Measurements from ENCODE around the gene ARHGEF19. TPM values are rescaled to one million over a fixed set of nuclear protein-coding genes. Genes with fewer than 3 reads are reported as not detected.

Gene ARHGEF19
- total RNA-seq, 1 donor from 2014 or later: 29.5 TPM

DNA sequence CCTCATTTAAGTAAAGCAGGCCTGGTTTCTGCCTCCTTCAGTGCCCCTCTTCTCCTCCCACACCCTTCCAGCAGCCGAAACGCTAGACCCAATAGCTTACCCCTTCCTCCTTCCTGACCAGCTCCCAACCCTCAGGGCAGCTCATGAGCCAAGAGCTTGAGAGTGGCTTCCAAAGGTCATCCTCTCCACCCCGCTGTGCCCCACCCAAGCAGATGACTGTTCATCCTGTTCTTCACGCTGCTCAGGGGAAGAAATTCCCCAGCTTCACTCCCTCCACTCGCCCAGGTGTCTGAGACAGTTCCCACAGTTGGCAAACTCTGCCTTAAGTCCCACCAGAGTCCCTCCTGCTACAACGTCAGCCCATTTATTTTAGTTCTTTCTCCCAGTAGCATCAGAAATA is 23.4 kb downstream of the ARHGEF19 start:
- DNase-seq (ENCODE audit: extremely low spot score, unreplicated experiment): no peak
- Mint-ChIP-seq H3K27me3 (no peaks in the 10 kb centered on the region), H3K4me3 (peak overlapping the region; percentile 35), H3K9me3 (no peaks in the 10 kb centered on the region), H3K4me1 (ENCODE audit: unreplicated experiment) (peaks cover 13% of the 10 kb centered on the region), H3K27ac (peak overlapping the region; percentile 75), H3K36me3 (no peaks in the 10 kb centered on the region)
- TF ChIP-seq, protein P1, sequence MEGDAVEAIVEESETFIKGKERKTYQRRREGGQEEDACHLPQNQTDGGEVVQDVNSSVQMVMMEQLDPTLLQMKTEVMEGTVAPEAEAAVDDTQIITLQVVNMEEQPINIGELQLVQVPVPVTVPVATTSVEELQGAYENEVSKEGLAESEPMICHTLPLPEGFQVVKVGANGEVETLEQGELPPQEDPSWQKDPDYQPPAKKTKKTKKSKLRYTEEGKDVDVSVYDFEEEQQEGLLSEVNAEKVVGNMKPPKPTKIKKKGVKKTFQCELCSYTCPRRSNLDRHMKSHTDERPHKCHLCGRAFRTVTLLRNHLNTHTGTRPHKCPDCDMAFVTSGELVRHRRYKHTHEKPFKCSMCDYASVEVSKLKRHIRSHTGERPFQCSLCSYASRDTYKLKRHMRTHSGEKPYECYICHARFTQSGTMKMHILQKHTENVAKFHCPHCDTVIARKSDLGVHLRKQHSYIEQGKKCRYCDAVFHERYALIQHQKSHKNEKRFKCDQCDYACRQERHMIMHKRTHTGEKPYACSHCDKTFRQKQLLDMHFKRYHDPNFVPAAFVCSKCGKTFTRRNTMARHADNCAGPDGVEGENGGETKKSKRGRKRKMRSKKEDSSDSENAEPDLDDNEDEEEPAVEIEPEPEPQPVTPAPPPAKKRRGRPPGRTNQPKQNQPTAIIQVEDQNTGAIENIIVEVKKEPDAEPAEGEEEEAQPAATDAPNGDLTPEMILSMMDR (conservative IDR thresholded peaks at IDR 0.05): no peak

DNA sequence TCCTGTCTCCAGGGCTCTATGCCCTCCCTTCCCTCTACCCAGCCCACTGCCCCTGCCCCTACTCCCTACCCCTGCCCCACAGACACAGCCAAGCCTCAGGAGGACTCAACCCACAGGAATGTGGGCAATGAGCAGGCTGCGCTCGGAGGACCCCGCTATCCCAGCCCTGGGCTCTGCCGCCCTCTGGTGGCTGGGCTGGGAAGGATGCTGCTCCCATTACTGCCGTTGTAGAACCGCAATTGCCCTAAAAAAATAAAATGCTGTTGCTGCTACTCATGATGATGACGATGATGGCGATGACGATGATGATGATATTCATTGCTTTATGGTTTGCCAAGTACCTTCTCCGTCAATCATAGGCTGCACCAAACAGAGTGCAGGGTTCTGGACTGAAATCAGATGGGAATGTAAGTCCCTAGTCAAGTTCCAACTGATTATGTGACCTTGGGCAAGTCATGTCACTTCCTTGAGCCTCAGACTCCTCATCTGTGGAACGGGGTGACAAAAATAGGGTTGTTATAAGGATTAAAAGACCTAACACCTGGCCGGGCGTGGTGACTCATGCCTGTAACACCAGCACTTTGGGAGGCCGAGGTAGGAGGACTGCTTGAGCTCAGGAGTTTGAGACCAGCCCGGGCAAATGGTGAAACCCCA is 24.6 kb downstream of the ARHGEF19 start:
- H3K4me3 Mint-ChIP-seq: no peak overlapping the region
- H3K36me3 Mint-ChIP-seq: no peaks in the 10 kb centered on the region
- peak overlapping the region; percentile 51 for H3K27ac Mint-ChIP-seq
- no peaks in the 10 kb centered on the region for H3K9me3 Mint-ChIP-seq
- DNase-seq (ENCODE audit: extremely low spot score, unreplicated experiment): no peak
- H3K27me3 Mint-ChIP-seq: no peaks in the 10 kb centered on the region
- TF ChIP-seq, protein P1 (conservative IDR thresholded peaks at IDR 0.05): peak; percentile 98
- H3K4me1 Mint-ChIP-seq (ENCODE audit: unreplicated experiment): peaks cover 17% of the 10 kb centered on the region

DNA sequence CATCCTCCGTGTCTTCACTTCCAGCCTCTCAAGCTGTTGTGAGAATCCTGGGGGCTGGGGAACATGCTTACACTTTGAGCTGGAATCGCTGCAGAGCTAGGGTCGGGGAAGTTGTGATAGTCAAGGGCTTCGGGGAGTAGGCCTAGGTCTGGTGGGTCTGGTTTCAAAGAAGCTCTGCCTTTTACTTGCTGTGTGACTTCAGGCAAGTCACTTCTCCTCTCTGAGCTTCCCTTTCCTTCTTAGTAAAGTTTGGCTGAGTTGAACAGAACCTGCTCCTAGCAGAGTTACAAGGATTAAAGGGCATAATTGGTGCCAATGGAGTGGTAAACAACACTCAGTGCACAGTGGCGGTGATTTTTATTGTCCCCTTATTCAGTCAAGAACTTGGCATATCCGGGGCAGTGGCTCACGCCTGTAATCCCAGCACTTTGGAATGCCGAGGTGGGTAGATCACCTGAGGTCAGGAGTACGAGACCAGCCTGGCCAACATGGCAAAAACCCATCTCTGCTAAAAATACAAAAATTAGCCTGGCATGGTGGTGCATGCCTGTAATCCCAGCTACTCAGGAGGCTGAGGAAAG is 25.7 kb downstream of the ARHGEF19 start:
- Mint-ChIP-seq H3K27me3 (no peaks in the 10 kb centered on the region), H3K4me1 (ENCODE audit: unreplicated experiment) (peaks cover 21% of the 10 kb centered on the region), H3K9me3 (no peaks in the 10 kb centered on the region), H3K4me3 (no peak overlapping the region), H3K36me3 (no peaks in the 10 kb centered on the region), H3K27ac (no peak overlapping the region)
- TF ChIP-seq, protein P1 (conservative IDR thresholded peaks at IDR 0.05): no peak
- DNase-seq (ENCODE audit: extremely low spot score, unreplicated experiment): no peak

DNA sequence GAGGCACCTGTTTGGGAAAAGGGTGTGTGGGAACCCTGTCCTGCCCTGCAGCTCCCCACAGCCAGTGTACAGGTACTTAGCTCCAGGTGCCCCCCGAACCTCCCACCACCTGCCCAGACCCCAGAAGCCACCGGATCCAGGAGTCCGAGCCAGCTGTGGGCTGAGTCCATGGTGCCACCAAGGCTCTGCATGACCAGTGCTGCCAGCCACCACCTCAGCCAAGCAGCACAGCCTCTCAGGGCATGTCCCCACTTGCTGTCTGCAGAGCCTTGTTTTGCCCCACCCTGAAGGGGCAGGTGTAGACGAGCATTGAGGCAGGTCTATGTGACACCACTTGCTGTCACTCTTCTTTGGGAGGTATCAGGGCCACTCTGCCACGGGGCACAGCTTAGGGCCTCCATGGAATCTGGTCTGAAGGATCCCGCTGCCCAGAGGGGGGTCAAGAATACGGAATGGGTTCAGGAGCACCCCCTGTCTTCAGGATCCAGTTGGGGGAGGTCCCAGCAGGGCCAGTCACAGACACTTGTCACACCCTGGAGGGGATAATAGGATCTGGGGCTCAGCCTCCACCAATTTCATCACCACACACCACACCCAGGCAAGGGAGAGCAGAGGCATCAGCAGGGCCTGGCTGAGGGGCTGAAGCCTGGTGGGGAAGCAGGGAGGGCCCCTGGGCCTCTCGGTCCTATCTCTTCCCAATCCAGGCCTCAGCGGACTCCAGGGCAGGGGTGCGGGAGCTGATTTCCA is 27.7 kb downstream of the ARHGEF19 start:
- H3K4me3 Mint-ChIP-seq: no peak overlapping the region
- no peaks in the 10 kb centered on the region for H3K9me3 Mint-ChIP-seq
- peak overlapping the region; percentile 58 for H3K27ac Mint-ChIP-seq
- TF ChIP-seq, protein P1 (conservative IDR thresholded peaks at IDR 0.05): no peak
- H3K4me1 Mint-ChIP-seq (ENCODE audit: unreplicated experiment): peaks cover 20% of the 10 kb centered on the region
- H3K36me3 Mint-ChIP-seq: no peaks in the 10 kb centered on the region
- no peak for DNase-seq (ENCODE audit: extremely low spot score, unreplicated experiment)
- H3K27me3 Mint-ChIP-seq: no peaks in the 10 kb centered on the region

DNA sequence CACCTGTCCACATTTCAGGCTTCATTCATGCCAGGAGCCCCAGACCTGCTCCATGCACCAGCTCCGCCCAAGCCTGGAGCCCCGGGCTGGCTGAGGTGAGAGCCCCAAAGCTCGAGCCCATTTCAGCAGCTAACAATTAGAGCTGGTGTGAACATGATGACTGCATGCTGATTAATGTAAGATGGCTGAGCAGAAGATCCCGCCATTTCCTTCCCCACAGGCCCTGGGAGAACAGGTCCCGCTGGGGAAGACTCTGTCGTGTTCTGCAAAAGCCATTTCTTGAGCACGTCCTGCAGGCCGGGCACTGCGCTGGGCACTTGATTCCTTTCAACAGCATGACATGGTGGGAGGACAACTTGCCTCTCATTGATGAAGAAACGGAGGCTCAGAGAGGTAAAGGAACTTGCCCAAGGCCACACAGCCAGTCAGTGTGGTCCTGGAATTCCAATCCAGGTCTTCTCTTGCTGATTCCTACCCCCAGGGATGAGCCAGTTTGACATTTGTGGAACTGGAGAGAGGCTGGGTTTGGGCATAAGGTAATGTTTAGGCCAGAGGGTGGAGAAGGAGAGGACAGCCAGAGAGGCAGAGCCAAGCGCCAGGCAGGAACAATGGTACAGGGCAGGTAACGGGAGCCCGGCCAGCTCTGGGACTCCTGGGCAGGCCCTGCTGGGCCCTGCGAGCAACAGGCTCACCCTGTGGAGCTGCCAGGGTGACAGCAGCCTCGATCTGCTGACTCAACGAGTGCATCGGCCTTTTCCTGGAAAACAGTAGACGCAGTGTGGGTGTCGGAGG is 28.5 kb downstream of the ARHGEF19 start:
- Mint-ChIP-seq H3K36me3 (no peaks in the 10 kb centered on the region), H3K9me3 (no peaks in the 10 kb centered on the region), H3K4me3 (no peak overlapping the region), H3K4me1 (ENCODE audit: unreplicated experiment) (peaks cover 20% of the 10 kb centered on the region), H3K27me3 (no peaks in the 10 kb centered on the region), H3K27ac (peak overlapping the region; percentile 79)
- no peak for DNase-seq (ENCODE audit: extremely low spot score, unreplicated experiment)
- TF ChIP-seq, protein P1 (conservative IDR thresholded peaks at IDR 0.05): no peak

All from type B pancreatic cell (in vitro differentiated cells).